GM06990 (cell line): Measurements from ENCODE around the gene NUP153.
"Not testable (repeated sequence)": the region's sequence is repeated elsewhere in the genome, so short reads cannot be mapped to it uniquely, and the experiment has no call there.

Experiments
- DNase-seq: peaks from one replicate; pipeline ENCODE4 v3.0.0-alpha.2; 2011; ENCODE audit not compliant: insufficient read length; ENCODE audit errors: extremely low read depth
- H3K27me3 ChIP-seq: replicated peaks from 2 replicates; pipeline ENCODE4 v1.6.0; 2011; ENCODE audit warnings: low read length; ENCODE audit not compliant: control insufficient read depth, insufficient read depth
- H3K36me3 ChIP-seq: 2 replicates; pipeline ENCODE4 v1.5.1; 2011; ENCODE audit warnings: low read length; ENCODE audit not compliant: control insufficient read depth, insufficient read depth
- H3K4me3 ChIP-seq: replicated peaks from 2 replicates; pipeline ENCODE4 v1.5.1; 2011; ENCODE audit warnings: low read depth, mild to moderate bottlenecking, control low read depth, low read length
- TF ChIP-seq, protein P1 (sequence below): IDR thresholded peaks from 2 replicates; pipeline ENCODE4 v1.5.1; 2011; ENCODE audit warnings: low read length, control low read depth, mild to moderate bottlenecking, inconsistent platforms; ENCODE audit not compliant: insufficient read depth, poor library complexity, severe bottlenecking

The NUP153 gene

DNA sequence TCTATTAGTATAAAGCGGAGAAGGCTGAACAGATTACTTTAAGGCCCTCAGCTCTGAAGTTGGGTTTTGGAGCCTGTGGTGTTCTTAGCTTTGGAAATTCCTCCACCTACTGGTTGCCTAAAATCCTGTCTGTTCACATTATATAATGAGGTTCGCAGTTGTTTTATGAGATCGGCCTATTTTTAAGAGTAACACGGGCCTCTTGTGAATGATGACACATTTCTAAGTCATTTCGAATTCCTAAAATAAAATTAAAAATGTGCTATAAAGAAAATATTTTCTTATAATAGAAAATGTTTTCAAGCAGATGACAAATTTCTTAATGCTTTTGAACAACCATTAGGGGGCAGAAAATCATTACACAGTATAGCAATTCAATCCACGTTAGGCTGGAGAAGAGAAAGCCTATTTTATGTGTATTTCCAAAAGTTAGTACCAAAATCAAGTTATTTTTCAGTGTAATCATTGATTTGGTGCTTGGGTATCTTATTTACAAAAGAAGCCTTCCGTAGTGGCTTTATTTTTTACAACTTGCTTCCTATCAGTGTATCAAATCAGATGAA, 122.4 kb downstream of the NUP153 start:
- TF ChIP-seq, protein P1, sequence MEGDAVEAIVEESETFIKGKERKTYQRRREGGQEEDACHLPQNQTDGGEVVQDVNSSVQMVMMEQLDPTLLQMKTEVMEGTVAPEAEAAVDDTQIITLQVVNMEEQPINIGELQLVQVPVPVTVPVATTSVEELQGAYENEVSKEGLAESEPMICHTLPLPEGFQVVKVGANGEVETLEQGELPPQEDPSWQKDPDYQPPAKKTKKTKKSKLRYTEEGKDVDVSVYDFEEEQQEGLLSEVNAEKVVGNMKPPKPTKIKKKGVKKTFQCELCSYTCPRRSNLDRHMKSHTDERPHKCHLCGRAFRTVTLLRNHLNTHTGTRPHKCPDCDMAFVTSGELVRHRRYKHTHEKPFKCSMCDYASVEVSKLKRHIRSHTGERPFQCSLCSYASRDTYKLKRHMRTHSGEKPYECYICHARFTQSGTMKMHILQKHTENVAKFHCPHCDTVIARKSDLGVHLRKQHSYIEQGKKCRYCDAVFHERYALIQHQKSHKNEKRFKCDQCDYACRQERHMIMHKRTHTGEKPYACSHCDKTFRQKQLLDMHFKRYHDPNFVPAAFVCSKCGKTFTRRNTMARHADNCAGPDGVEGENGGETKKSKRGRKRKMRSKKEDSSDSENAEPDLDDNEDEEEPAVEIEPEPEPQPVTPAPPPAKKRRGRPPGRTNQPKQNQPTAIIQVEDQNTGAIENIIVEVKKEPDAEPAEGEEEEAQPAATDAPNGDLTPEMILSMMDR, result peak; percentile 55
- Histone ChIP-seq H3K36me3 (no peaks in the 10 kb centered on the region), H3K4me3 (no peak overlapping the region), H3K27me3 (no peaks in the 10 kb centered on the region)
- no peak for DNase-seq

DNA sequence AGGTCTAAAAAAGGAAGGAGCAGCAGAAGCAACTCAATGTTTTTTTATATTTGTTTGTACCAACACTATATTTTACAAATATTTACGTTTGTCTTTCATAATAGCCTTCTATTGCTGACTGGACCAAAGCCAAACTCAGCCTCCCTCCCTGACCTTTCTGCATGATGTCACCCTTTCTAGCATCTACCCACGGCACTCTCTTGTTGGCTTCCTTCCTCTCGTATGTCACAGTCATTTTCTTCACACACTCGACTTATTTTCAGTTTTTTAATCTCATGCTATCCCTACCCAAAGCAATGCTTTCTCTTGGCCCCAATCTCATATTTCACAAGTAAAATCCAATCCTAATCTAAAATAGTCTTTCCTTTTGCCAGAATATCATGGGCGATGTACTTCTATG, 122.9 kb downstream of the NUP153 start:
- H3K4me3 ChIP-seq, result no peak overlapping the region
- H3K27me3 ChIP-seq, result no peaks in the 10 kb centered on the region
- no peak for DNase-seq
- TF ChIP-seq, protein P1, result no peak
- H3K36me3 ChIP-seq, result no peaks in the 10 kb centered on the region

DNA sequence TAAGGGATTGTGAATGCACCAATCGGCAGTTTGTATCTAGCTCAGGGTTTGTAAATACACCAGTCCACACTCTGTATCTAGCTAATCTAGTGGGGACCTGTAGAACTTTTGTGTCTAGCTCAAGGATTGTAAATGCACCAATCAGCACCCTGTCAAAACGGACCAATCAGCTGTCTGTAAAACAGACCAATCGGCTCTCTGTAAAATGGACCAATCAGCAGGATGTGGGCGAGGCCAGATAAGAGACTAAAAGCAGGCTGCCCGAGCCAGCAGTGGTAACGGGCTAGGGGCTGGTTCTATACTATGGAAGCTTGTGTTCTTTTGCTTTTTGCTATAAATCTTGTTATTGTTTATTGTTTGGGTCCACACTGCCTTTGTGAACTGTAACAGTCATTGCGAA, 125.4 kb downstream of the NUP153 start:
- not testable (repeated sequence) for H3K36me3 ChIP-seq, H3K4me3 ChIP-seq, DNase-seq, H3K27me3 ChIP-seq

DNA sequence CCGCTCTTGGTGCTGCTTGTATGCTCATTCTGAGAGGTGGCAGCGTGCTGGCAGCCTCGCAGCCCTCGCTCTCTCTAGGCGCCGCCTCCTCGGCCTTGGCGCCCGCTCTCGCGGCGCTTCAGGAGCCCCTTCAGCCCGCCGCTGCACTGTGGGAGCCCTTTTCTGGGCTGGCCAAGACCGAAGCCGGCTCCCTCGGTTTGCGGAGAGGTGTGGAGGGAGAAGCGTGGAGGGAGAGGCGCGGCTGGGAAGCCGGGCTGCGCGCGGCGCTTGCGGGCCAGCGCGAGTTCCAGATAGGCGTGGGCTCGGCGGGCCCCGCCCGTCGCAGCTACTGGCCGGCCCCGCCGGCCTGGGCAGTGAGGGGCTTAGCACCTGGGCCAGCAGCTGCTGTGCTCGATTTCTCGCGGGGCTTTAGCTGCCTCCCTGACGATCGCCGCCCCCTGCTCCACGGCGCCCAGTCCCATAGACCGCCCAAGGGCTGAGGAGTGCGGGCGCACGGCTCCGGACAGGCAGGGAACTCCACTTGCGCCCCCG, 126.1 kb downstream of the NUP153 start:
- no peaks in the 10 kb centered on the region for H3K36me3 ChIP-seq
- TF ChIP-seq, protein P1, result no peak
- H3K27me3 ChIP-seq, result no peaks in the 10 kb centered on the region
- H3K4me3 ChIP-seq, result no peak overlapping the region
- DNase-seq, result no peak

DNA sequence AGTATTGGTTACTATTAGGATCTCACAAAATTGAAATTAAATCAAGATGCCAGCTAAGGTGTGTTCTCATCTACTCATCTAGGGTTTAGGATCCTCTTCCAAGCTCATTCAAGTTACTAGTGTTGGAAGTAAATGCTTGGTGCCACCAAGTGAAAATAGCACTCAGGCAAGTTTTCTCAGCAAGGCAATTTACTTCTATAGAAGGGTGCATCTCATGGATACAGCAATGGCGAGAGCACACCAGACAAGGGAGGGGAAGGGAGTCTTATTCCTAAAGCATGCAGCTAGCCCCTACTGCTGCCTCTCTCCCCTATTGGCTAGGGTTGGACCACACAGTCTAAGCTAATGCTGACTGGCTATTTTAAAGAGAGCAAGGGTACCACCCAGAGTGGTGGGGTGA, 129.7 kb downstream of the NUP153 start:
- H3K27me3 ChIP-seq, result no peaks in the 10 kb centered on the region
- H3K36me3 ChIP-seq, result no peaks in the 10 kb centered on the region
- no peak overlapping the region for H3K4me3 ChIP-seq
- no peak for DNase-seq
- TF ChIP-seq, protein P1, result no peak

DNA sequence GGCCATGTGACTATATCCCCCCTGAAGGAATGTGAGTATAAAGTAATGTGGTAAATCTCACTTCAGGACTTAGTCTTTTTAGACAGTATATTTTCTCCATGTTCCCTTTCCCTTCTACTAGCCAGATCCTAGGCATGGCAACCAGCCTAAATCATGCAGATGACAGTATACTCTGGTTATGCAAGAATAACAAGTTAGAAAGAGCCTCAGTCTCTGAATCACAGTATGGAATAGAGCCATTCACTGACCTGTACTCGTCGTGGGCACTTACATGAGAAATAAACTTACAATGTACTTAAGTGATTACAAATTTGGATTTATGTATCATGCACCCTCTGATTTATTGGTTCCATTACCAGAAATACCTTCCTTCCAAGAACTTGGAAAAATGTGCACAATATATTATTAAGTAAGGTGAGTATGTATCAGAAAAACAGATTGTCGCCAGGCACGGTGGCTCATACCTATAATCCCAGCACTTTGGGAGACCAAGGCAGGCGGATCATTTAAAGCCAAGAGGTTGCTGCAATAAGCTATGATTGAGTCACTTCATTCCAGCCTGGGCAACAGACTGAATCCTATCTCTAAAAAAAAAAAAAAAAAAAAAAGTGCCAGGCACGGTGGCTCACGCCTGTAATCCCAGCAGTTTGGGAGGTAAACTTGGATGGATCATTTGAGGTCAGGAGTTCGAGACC, 131.7 kb downstream of the NUP153 start:
- TF ChIP-seq, protein P1, result no peak
- no peaks in the 10 kb centered on the region for H3K27me3 ChIP-seq
- no peak for DNase-seq
- H3K36me3 ChIP-seq, result no peaks in the 10 kb centered on the region
- no peak overlapping the region for H3K4me3 ChIP-seq
